Transverse colon (tissue), 4 donors: ENCODE data around the gene RLN3. TPM values are rescaled to one million over a fixed set of nuclear protein-coding genes. Genes with fewer than 3 reads are reported as not detected.

Experiments
- DNase-seq: peaks from one replicate; pipeline ENCODE4 v3.0.0-alpha.2; 2019
- H3K27ac ChIP-seq, 4 donors: fragments of 200-600 bp; sonication (generic); 2 replicates each; pipeline ENCODE4 v1.5.1; 2016 to 2018; ENCODE audit warnings: inconsistent platforms in 4 of 4
- H3K27me3 ChIP-seq: fragments of 200-600 bp; sonication (generic); 2 replicates; pipeline ENCODE4 v1.5.1; 2017; ENCODE audit warnings: inconsistent platforms
- H3K36me3 ChIP-seq, 4 donors: fragments of 200-600 bp; sonication (generic); 2 replicates each; pipeline ENCODE4 v1.5.1; 2017 to 2019; ENCODE audit warnings: inconsistent platforms in 4 of 4
- H3K4me1 ChIP-seq, 4 donors: fragments of 200-600 bp; sonication (generic); 2 replicates each; pipeline ENCODE4 v1.5.1; 2017 to 2020; ENCODE audit warnings: inconsistent platforms in 4 of 4
- H3K4me3 ChIP-seq, 4 donors: fragments of 200-600 bp; sonication (generic); 1 replicate in 1 of 4; 2 replicates in 3 of 4; pipeline versions ENCODE4 v1.5.1 to v1.6.1; 2017 to 2019; ENCODE audit warnings: inconsistent platforms in 4 of 4
- H3K9me3 ChIP-seq, 2 donors: fragments of 200-600 bp; sonication (generic); 2 replicates each; pipeline ENCODE4 v1.5.1; 2017 to 2019; ENCODE audit warnings: inconsistent platforms in 2 of 2
- EP300 ChIP-seq: sonication (generic); formaldehyde crosslinking; IDR thresholded peaks from one replicate; pipeline ENCODE4 v1.6.1; 2017; ENCODE audit warnings: antibody characterized with exemption, low read depth
- POLR2A ChIP-seq: fragments of 450-650 bp; IDR thresholded peaks from one replicate; pipeline ENCODE4 v1.6.1; 2016; ENCODE audit warnings: antibody characterized with exemption, mild to moderate bottlenecking, moderate library complexity
- POLR2AphosphoS5 ChIP-seq, 3 donors: sonication (generic); formaldehyde crosslinking; IDR thresholded peaks; one replicate each; pipeline ENCODE4 v1.6.1; 2016; ENCODE audit warnings: antibody characterized with exemption in 3 of 3
- WGBS, 2 donors: methylation state at CpG; one replicate each; pipeline ENCODE4 v1.1.5; 2018; ENCODE audit warnings: low coverage in 1 of 2; 5-methylcytosine and 5-hydroxymethylcytosine counted together
- in situ Hi-C, 4 donors: fragments of 200-750 bp; cut with MboI; loops; one replicate each; pipeline versions ENCODE4 v1.15.0 to v1.15.1; 2017; ENCODE audit warnings: low sequenced_read_pairs in 3 of 4, low pct_ligation_motif_present in 1 of 4, low pct_unique_long_range_greater_than_20kb in 1 of 4
- intact Hi-C: fragments of 100-400 bp; cut with DNase I; formaldehyde crosslinking; loops from one replicate; pipeline ENCODE4 v1.15.1; 2023; ENCODE audit warnings: low total_unique reads
- total RNA-seq, 4 donors: library from RNA; depleted of rRNA; stranded (reverse); fragments of >200 nt; gene quantifications; one replicate each; pipeline ENCODE4 v1.1.0, GENCODE V29; 2016
- TF ChIP-seq, protein P1 (sequence below), 5 experiments: fragments of 200-600 bp in 3 of 5; fragments of 450-650 bp in 2 of 5; sonication (generic) in 3 of 5; IDR thresholded peaks; 1 replicate in 2 of 5; 2 replicates in 3 of 5; pipeline ENCODE4 v1.5.1; 2016 to 2017; ENCODE audit warnings: antibody characterized with exemption in 5 of 5, inconsistent platforms in 3 of 5, mild to moderate bottlenecking in 2 of 5, moderate library complexity in 1 of 5

RLN3 gene
- total RNA-seq, 4 donors from 2014 or later, result not detected

DNA sequence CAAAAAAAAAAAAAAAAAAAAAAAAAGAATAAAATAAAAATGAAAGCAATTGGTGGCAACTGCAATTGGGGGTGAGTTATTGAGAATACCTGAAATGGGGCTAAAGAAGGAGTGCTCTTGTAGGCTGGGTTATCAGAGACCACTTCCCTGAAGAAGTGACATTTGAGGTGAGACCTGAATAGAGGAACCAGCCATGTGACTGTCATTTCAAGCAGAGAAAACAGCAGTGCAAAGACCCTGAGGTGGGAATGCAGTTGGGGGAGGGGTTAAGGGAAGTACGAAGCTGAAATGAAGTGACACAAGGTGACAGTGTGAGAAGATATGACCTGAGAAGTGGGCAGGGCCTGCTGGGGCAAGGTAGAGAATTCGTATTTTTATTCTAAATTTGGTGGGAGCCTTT is 38.2 kb downstream of the RLN3 start:
- H3K9me3 ChIP-seq, result no peaks in the 10 kb centered on the region
- intact Hi-C loops, result no loop called here
- WGBS, 2 donors, result 61% methylated on average over 2 of the region's 2 CpGs

DNA sequence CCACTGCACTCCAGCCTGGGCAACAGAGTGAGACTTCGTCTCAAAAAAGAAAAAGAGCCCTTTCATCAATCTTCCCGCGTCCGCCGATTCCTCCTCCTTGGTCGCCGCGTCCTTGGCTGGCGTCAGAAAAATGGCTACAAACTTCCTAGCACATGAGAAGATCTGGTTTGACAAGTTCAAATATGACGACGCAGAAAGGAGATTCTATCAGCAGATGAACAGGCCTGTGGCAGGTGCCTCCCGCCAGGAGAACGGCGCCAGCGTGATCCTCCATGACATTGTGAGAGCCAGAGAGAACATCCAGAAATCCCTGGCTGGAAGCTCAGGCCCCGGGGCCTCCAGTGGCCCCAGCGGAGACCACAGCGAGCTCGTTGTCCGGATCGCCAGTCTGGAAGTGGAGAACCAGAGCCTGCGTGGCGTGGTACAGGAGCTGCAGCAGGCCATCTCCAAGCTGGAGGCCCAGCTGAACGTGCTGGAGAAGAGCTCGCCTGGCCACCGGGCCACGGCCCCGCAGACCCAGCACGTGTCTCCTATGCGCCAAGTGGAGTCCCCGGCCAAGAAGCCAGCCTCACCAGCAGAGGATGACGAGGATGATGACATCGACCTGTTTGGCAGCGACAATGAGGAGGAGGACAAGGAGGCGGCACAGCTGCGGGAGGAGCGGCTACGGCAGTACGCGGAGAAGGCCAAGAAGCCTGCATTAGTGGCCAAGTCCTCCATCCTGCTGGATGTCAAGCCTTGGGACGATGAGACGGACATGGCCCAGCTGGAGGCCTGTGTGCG is 42.5 kb downstream of the RLN3 start:
- no peaks in the 10 kb centered on the region for H3K27me3 ChIP-seq
- H3K36me3 ChIP-seq, result no peaks in the 10 kb centered on the region
- 96 to 98% methylated on average over 13 to 43 of the region's 43 CpGs for WGBS, 2 donors
- DNase-seq, result no peak
- H3K4me1 ChIP-seq, result peaks cover 9 to 34% (median 25%) of the 10 kb centered on the region in 4 donors
- H3K9me3 ChIP-seq, result no peaks in the 10 kb centered on the region
- in situ Hi-C loops (loop anchor here in 3 of 4 donors (10.0 to 25.0 kb wide), 3 partner anchors 183 to 483 kb away; partner anchors contain the start of gene NANOS3 (in 3 of the 3)), intact Hi-C loops (loop anchor here (5.0 kb wide), 1 partner anchor 67 kb away; the partner anchor contains the start of gene ASF1B)
- no peak overlapping the region for H3K4me3 ChIP-seq
- H3K27ac ChIP-seq, result no peak overlapping the region
- TF ChIP-seq, protein P1, sequence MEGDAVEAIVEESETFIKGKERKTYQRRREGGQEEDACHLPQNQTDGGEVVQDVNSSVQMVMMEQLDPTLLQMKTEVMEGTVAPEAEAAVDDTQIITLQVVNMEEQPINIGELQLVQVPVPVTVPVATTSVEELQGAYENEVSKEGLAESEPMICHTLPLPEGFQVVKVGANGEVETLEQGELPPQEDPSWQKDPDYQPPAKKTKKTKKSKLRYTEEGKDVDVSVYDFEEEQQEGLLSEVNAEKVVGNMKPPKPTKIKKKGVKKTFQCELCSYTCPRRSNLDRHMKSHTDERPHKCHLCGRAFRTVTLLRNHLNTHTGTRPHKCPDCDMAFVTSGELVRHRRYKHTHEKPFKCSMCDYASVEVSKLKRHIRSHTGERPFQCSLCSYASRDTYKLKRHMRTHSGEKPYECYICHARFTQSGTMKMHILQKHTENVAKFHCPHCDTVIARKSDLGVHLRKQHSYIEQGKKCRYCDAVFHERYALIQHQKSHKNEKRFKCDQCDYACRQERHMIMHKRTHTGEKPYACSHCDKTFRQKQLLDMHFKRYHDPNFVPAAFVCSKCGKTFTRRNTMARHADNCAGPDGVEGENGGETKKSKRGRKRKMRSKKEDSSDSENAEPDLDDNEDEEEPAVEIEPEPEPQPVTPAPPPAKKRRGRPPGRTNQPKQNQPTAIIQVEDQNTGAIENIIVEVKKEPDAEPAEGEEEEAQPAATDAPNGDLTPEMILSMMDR (IDR thresholded peaks at IDR 0.05), result no peak
- TF ChIP-seq POLR2A (no peak), POLR2AphosphoS5 (IDR thresholded peaks at IDR 0.05) (no peak), EP300 (no peak)

More for the DNA sequence above, 38.2 kb downstream of the RLN3 start:
- in situ Hi-C loops, result loop anchor here in 3 of 4 donors (10.0 to 25.0 kb wide), 3 partner anchors 179 to 479 kb away; partner anchors contain the start of gene NANOS3 (in 2 of the 3)
- no peaks in the 10 kb centered on the region for H3K4me1 ChIP-seq
- no peak overlapping the region for H3K4me3 ChIP-seq
- TF ChIP-seq POLR2A (no peak), EP300 (no peak), POLR2AphosphoS5 (IDR thresholded peaks at IDR 0.05) (no peak)
- TF ChIP-seq, protein P1 (IDR thresholded peaks at IDR 0.05), result no peak
- no peak for DNase-seq
- H3K27ac ChIP-seq, result no peak overlapping the region
- no peaks in the 10 kb centered on the region for H3K36me3 ChIP-seq
- peaks cover 18% of the 10 kb centered on the region for H3K27me3 ChIP-seq

DNA sequence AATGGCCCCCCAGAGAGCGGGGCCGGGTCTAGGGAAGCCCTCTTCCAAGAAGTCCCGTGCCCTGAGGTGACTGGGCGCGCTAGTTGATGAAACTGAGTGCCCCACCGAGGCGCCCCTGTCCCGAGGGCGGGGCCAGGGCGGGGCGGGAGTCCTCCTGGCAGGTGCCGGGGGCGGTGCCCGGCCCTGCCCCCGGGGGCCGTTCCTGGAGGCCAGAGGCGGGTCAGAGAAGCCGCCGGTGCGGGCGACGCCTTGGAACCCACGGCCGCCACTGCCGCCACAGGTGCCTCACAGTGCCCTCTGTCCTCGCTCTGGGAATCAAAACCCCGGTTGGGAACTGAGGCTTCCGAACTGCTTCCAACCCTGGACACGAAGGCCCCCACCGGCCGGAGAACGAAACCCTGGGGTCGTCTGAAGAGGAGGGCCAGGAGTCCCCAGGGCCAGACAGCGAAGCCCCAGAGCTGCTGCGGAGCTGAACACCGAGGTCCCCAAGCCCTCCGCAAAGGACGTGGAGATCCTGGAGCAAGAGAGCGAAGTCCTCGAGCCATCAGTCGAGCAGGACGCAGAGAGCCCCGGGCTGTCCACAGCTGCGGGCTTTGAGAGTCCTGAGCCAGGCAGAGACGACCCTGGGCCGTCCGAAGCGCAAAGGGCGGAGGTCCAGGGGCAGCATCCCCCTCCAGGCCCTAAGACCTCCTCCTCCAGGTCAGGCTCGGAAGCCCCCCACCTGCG is 44.8 kb downstream of the RLN3 start, which contains the start of gene MISP3:
Gene MISP3 (plus strand): TSS at position 252 of the 726 bp plus-strand sequence. CDS start 524 bp downstream, outside the sequence.
- WGBS, 2 donors, result 1% methylated on average over 40 of the region's 51 CpGs; no CpG with 5 or more reads in 1 of the 2 donors
- Histone ChIP-seq H3K27ac (peak within 1 kb of the TSS; percentile 95 to 98 (median 97)), H3K36me3 (no peaks in the 10 kb centered on the region), H3K4me1 (peaks cover 11 to 48% (median 31%) of the 10 kb centered on the region in 4 donors), H3K9me3 (no peaks in the 10 kb centered on the region), H3K27me3 (no peaks in the 10 kb centered on the region), H3K4me3 (peak within 1 kb of the TSS; percentile 44 to 84 (median 70))
- TF ChIP-seq, protein P1 (IDR thresholded peaks at IDR 0.05), result peak in 2 of 5 experiments; percentile 23 to 40
- TF ChIP-seq POLR2AphosphoS5 (IDR thresholded peaks at IDR 0.05) (peak; percentile 46 to 78 (median 69)), POLR2A (peak; percentile 76), EP300 (no peak)
- peak; percentile 92 for DNase-seq
- intact Hi-C loops, result loop anchor here (5.0 kb wide), 1 partner anchor 65 kb away; the partner anchor contains the start of gene ASF1B
- in situ Hi-C loops, result loop anchor here in 3 of 4 donors (10.0 to 25.0 kb wide), 3 partner anchors 185 to 485 kb away; partner anchors contain the start of gene NANOS3 (in 3 of the 3)
